Stomach (tissue), 4 donors: ENCODE measurements around the gene PRUNE2.

Experiments
- CTCF ChIP-seq, 7 experiments: fragments of 450-650 bp in 4 of 7; fragments of 200-600 bp in 3 of 7; sonication (generic) in 3 of 7; IDR thresholded peaks; one replicate each; pipeline ENCODE4 v1.5.1; 2016 to 2019; ENCODE audit warnings: antibody characterized with exemption in 7 of 7, control low read depth in 2 of 7, mild to moderate bottlenecking in 1 of 7
- POLR2A ChIP-seq, 4 donors: fragments of 450-650 bp; IDR thresholded peaks; one replicate each; pipeline ENCODE4 v1.6.1; 2016; ENCODE audit warnings: antibody characterized with exemption in 4 of 4, control low read depth in 2 of 4, mild to moderate bottlenecking in 1 of 4, moderate library complexity in 1 of 4

DNA sequence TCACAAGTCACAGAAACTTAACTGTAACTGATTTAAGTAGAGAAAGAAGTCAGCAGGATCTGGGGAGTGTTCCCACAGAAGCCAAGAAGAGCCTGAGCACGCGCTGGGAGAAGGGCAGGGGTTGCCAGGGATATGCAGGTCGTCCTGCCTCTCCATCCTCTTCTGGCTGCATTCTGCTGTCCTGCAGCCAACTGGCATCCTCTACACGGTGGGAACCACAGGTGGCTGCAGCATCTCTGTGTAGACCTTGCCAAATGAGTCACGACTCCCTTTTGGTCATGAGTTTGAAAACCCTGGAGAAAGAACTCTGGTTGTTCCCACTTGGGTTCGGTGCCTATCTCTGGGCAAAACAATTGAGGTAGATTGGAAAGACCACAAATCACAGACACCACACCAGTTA, 180.0 kb downstream of the PRUNE2 start:
- TF ChIP-seq CTCF (IDR thresholded peaks at IDR 0.05) (no peak), POLR2A (IDR thresholded peaks at IDR 0.05) (no peak)
